OCI-LY1 (cell line): Measurements from ENCODE around the gene TRAPPC1.

Experiments
- H2AFZ ChIP-seq: fragments of 200-600 bp; sonication (generic), shearing (Covaris generic); 2 replicates; pipeline ENCODE4 v1.6.0; 2014; ENCODE audit warnings: antibody characterized with exemption, mild to moderate bottlenecking, low read length
- H3F3A ChIP-seq: fragments of 200-600 bp; sonication (generic), shearing (Covaris generic); 2 replicates; pipeline ENCODE4 v1.6.0; 2014; ENCODE audit warnings: mild to moderate bottlenecking, antibody characterized with exemption, low read length, moderate library complexity; ENCODE audit not compliant: insufficient read depth
- H3K27ac ChIP-seq: fragments of 200-600 bp; sonication (generic); 2 replicates; pipeline ENCODE4 v1.5.1; 2014; ENCODE audit warnings: low read length, mixed run types, mild to moderate bottlenecking, low read depth; ENCODE audit not compliant: poor library complexity, severe bottlenecking
- H3K27me3 ChIP-seq: fragments of 200-600 bp; sonication (generic); 2 replicates; pipeline ENCODE4 v1.6.0; 2014; ENCODE audit warnings: antibody characterized with exemption, mild to moderate bottlenecking, low read length, moderate library complexity; ENCODE audit not compliant: insufficient read depth
- H3K36me3 ChIP-seq: fragments of 200-600 bp; sonication (generic); 2 replicates; pipeline ENCODE4 v1.6.1; 2014; ENCODE audit warnings: mild to moderate bottlenecking, antibody characterized with exemption, low read length, moderate library complexity, mixed read lengths; ENCODE audit not compliant: insufficient read depth
- H3K4me1 ChIP-seq: fragments of 200-600 bp; sonication (generic); 2 replicates; pipeline ENCODE4 v1.5.1; 2014; ENCODE audit warnings: mild to moderate bottlenecking, low read length, moderate library complexity; ENCODE audit not compliant: insufficient read depth, severe bottlenecking
- H3K4me2 ChIP-seq: fragments of 200-600 bp; sonication (generic), shearing (Covaris generic); 2 replicates; pipeline ENCODE4 v1.6.1; 2014; ENCODE audit warnings: low read length
- H3K4me3 ChIP-seq: fragments of 200-600 bp; sonication (generic); 2 replicates; pipeline ENCODE4 v1.5.1; 2014; ENCODE audit warnings: low read length, low read depth, mild to moderate bottlenecking, mixed read lengths; ENCODE audit not compliant: poor library complexity, severe bottlenecking
- H3K79me2 ChIP-seq: fragments of 200-600 bp; shearing (Covaris generic); 2 replicates; pipeline ENCODE4 v1.6.1; 2016; ENCODE audit warnings: mixed run types, low read length, mixed read lengths; ENCODE audit not compliant: insufficient read depth
- H3K9ac ChIP-seq: fragments of 200-600 bp; sonication (generic), shearing (Covaris generic); 2 replicates; pipeline ENCODE4 v1.6.1; 2014; ENCODE audit warnings: mild to moderate bottlenecking, low read length, mixed read lengths
- H3K9me2 ChIP-seq: fragments of 200-600 bp; sonication (generic), shearing (Covaris generic); 2 replicates; pipeline ENCODE4 v1.6.1; 2014; ENCODE audit warnings: low read depth, mild to moderate bottlenecking, low read length, mixed read lengths
- H3K9me3 ChIP-seq: fragments of 200-600 bp; shearing (Covaris generic); 2 replicates; pipeline ENCODE4 v1.6.1; 2014; ENCODE audit warnings: low read length, mixed read lengths
- H4K20me1 ChIP-seq: fragments of 200-600 bp; sonication (generic), shearing (Covaris generic); 2 replicates; pipeline ENCODE4 v1.6.0; 2016; ENCODE audit warnings: mild to moderate bottlenecking, low read length; ENCODE audit not compliant: insufficient read depth
- EZH2 ChIP-seq: fragments of 200-600 bp; sonication (generic), shearing (Covaris generic); IDR thresholded peaks from 2 replicates; pipeline ENCODE4 v1.8.0; 2017; ENCODE audit warnings: borderline replicate concordance, mixed run types, mild to moderate bottlenecking, antibody characterized with exemption, low read length, moderate library complexity, mixed read lengths
- TF ChIP-seq, protein P1 (sequence below): fragments of 200-600 bp; sonication (generic), shearing (Covaris generic); IDR thresholded peaks from 2 replicates; pipeline ENCODE4 v1.5.1; 2017; ENCODE audit warnings: mild to moderate bottlenecking, antibody characterized with exemption, low read length, moderate library complexity, mixed read lengths

TRAPPC1 gene

GRCh38 chr17:7932949-7933348 is 1.2 kb upstream of the TRAPPC1 start:
- no peak overlapping the region for H2AFZ ChIP-seq
- H3K79me2 ChIP-seq: 0 out of 2 replicates have a peak, but pooled peaks cover 4% of the 10 kb centered on the region

GRCh38 chr17:7932483-7932891 is 741 bp upstream of the TRAPPC1 start:
- Histone ChIP-seq H3K79me2 (0 out of 2 replicates have a peak, but pooled peaks cover 4% of the 10 kb centered on the region), H4K20me1 (no peaks in the 10 kb centered on the region), H3K4me1 (peaks cover 51% of the 10 kb centered on the region), H3K27me3 (no peaks in the 10 kb centered on the region), H3K27ac (peak overlapping the region; percentile 51), H3F3A (no peaks in the 10 kb centered on the region), H3K36me3 (peaks cover 37% of the 10 kb centered on the region), H3K9me3 (no peaks in the 10 kb centered on the region), H3K9ac (peak overlapping the region; percentile 71), H3K9me2 (no peaks in the 10 kb centered on the region), H2AFZ (no peak overlapping the region), H3K4me2 (peak overlapping the region; percentile 95), H3K4me3 (peak overlapping the region; percentile 76)
- TF ChIP-seq EZH2: no peak
- TF ChIP-seq, protein P1, sequence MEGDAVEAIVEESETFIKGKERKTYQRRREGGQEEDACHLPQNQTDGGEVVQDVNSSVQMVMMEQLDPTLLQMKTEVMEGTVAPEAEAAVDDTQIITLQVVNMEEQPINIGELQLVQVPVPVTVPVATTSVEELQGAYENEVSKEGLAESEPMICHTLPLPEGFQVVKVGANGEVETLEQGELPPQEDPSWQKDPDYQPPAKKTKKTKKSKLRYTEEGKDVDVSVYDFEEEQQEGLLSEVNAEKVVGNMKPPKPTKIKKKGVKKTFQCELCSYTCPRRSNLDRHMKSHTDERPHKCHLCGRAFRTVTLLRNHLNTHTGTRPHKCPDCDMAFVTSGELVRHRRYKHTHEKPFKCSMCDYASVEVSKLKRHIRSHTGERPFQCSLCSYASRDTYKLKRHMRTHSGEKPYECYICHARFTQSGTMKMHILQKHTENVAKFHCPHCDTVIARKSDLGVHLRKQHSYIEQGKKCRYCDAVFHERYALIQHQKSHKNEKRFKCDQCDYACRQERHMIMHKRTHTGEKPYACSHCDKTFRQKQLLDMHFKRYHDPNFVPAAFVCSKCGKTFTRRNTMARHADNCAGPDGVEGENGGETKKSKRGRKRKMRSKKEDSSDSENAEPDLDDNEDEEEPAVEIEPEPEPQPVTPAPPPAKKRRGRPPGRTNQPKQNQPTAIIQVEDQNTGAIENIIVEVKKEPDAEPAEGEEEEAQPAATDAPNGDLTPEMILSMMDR: no peak

More at GRCh38 chr17:7932949-7933348, 1.2 kb upstream of the TRAPPC1 start:
- no peaks in the 10 kb centered on the region for H3K27me3 ChIP-seq
- no peak for TF ChIP-seq EZH2
- TF ChIP-seq, protein P1: peak; percentile 6; the same call in 1 of the 2 replicates
- peaks cover 51% of the 10 kb centered on the region for H3K4me1 ChIP-seq
- no peaks in the 10 kb centered on the region for H3K9me2 ChIP-seq
- H4K20me1 ChIP-seq: no peaks in the 10 kb centered on the region
- H3K9ac ChIP-seq: peak overlapping the region; percentile 71
- H3K27ac ChIP-seq: peak overlapping the region; percentile 51
- H3K4me2 ChIP-seq: peak overlapping the region; percentile 95
- H3K4me3 ChIP-seq: peak overlapping the region; percentile 76
- peaks cover 32% of the 10 kb centered on the region for H3K36me3 ChIP-seq
- H3F3A ChIP-seq: no peaks in the 10 kb centered on the region
- H3K9me3 ChIP-seq: no peaks in the 10 kb centered on the region

DNA sequence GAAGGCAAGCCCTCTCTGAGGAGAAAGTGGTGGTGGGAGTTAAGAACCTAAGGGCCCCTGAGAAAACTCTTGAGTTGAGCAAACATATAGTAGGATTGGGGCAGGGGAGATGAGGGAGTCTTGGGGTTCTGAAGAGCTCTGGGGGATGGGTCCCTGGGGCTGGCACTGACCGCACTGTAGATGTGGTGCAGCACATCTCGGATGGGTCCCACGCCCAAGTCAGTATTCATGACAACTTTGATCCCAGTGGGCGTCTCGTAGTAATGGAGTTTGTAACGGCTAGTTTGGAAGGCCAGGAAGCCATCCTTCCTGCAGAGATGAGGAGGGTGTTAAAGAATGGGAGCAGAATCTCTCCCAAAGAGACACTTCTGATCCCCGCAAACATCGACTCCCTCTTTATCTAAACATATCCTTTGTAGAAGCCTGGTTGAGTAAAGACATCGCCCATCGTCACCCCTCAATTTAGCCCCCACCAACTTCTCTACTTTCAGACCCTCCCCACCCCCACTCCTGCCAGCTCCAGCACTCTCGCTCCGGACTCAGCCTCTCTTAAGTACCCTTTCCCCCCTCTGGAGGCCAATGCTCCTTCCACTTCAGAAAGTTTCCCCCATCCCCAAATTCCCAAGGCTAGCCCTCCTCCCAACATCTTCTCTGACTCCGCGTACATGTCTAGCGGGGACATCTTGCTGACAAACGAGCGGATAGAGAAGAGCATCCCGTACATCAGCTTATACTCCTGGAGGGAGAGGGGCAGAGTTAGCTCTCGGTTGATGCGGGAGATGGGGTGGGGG is 710 bp downstream of the TRAPPC1 start:
- Histone ChIP-seq H3K4me2 (peak overlapping the region; percentile 79), H3K36me3 (peaks cover 26% of the 10 kb centered on the region), H3K9ac (peak overlapping the region; percentile 81), H3F3A (no peaks in the 10 kb centered on the region), H3K27me3 (no peaks in the 10 kb centered on the region), H3K9me3 (no peaks in the 10 kb centered on the region), H3K4me3 (peak overlapping the region; percentile 76), H3K27ac (no peak overlapping the region), H2AFZ (no peak overlapping the region), H3K4me1 (peaks cover 51% of the 10 kb centered on the region), H4K20me1 (no peaks in the 10 kb centered on the region), H3K79me2 (0 out of 2 replicates have a peak, but pooled peaks cover 4% of the 10 kb centered on the region), H3K9me2 (no peaks in the 10 kb centered on the region)
- no peak for TF ChIP-seq EZH2
- TF ChIP-seq, protein P1: no peak
